K562 treated with DMSO at 1 percent for 48 hours (cell line): Measurements from ENCODE around the gene SERINC3. TPM values are rescaled to one million over a fixed set of nuclear protein-coding genes. Genes with fewer than 3 reads are reported as not detected.

ENCODE experiments used
- total RNA-seq: library from RNA; unstranded; fragments of 300-600 nt; gene quantifications from 2 replicates; pipeline ENCODE4 v1.2.3, GENCODE V29; 2022; ENCODE audit warnings: low replicate concordance; ENCODE audit errors: extremely low read depth

The SERINC3 gene
- not detected in 2 replicates for total RNA-seq

GRCh38 chr20:44521484-44522481 is at the start of gene SERINC3:
SERINC3 (minus strand) TSS chr20:44522070; CDS start chr20:44521951, 119 bp downstream.

GRCh38 chr20:44475694-44476560 is 45.9 kb downstream of the SERINC3 start, which contains the start of gene TTPAL:
TTPAL (plus strand) TSS chr20:44475874; CDS start chr20:44480000, 4,126 bp downstream.

Other genes with a start within 250 kb of the SERINC3 start
- gene FITM2, start 210.9 kb downstream of the SERINC3 start, total RNA-seq = not detected in 2 replicates
- not detected in 2 replicates for gene R3HDML, start 185.0 kb downstream of the SERINC3 start, total RNA-seq
- gene HNF4A, start 166.4 kb downstream of the SERINC3 start, total RNA-seq = not detected in 2 replicates
- gene TTPAL, start 46.2 kb downstream of the SERINC3 start, total RNA-seq = not detected in 2 replicates
- not detected in 2 replicates for gene PKIG, start 60.5 kb upstream of the SERINC3 start, total RNA-seq
- gene ADA, start 129.6 kb upstream of the SERINC3 start, total RNA-seq = not detected in 2 replicates
- gene CCN5, start 193.3 kb upstream of the SERINC3 start, total RNA-seq = not detected in 2 replicates
- not detected in 2 replicates for gene KCNK15, start 223.8 kb upstream of the SERINC3 start, total RNA-seq